Lower lobe of right lung (tissue), 2 donors: ENCODE data around the gene TSC2. TPM values are rescaled to one million over a fixed set of nuclear protein-coding genes. Genes with fewer than 3 reads are reported as not detected.
A peak's percentile ranks its signal among the peaks of the same experiment; 100 is the strongest.

Experiments
- ATAC-seq, 2 donors: fragments of 200-7000 bp; cut with Tn5 transposase; one replicate each; pipeline ENCODE4 v1.9.1; 2020 to 2022; ENCODE audit warnings: mild to moderate bottlenecking in 2 of 2, moderate library complexity in 2 of 2
- DNase-seq: peaks from one replicate; pipeline ENCODE4 v3.0.0-alpha.2; 2020
- H3K27ac ChIP-seq: fragments of 200-600 bp; one replicate; pipeline ENCODE4 v1.8.0; 2022
- H3K27me3 ChIP-seq: fragments of 200-600 bp; one replicate; pipeline ENCODE4 v1.8.0; 2022; ENCODE audit warnings: low read depth
- H3K36me3 ChIP-seq: fragments of 200-600 bp; one replicate; pipeline ENCODE4 v1.8.0; 2022; ENCODE audit warnings: mild to moderate bottlenecking
- H3K4me1 ChIP-seq: fragments of 200-600 bp; one replicate; pipeline ENCODE4 v1.8.0; 2022
- H3K4me3 ChIP-seq: fragments of 200-600 bp; one replicate; pipeline ENCODE4 v1.8.0; 2022; ENCODE audit warnings: mild to moderate bottlenecking
- H3K9me3 ChIP-seq: fragments of 200-600 bp; one replicate; pipeline ENCODE4 v1.8.0; 2022
- intact Hi-C: fragments of 100-400 bp; cut with DNase I; formaldehyde crosslinking; loops from one replicate; pipeline ENCODE4 v1.11.0; 2022
- total RNA-seq: library from RNA; stranded (reverse); fragmentation: NEBNext Ultra II Directional; extraction: Animal tissue kit (Norgen Biotek cat#: 25700); gene quantifications from one replicate; pipeline ENCODE4 v1.2.1, GENCODE V29; 2021
- TF ChIP-seq, protein P1 (sequence below): fragments of 200-600 bp; IDR thresholded peaks from one replicate; pipeline ENCODE4 v1.8.0; 2022; ENCODE audit warnings: antibody characterized with exemption, mild to moderate bottlenecking
- donor health status: DM: no; HTN: yes; CAD: no; lungs with severe emphysema.

TSC2 gene
- total RNA-seq, 1 donor from 2014 or later = 123 TPM

- Histone ChIP-seq H3K4me1 (peaks cover 74% of the 10 kb centered on the region), H3K36me3 (peaks cover 16% of the 10 kb centered on the region), H3K27me3 (peaks cover 11% of the 10 kb centered on the region), H3K9me3 (no peaks in the 10 kb centered on the region), H3K4me3 (peak within 1 kb of the TSS; percentile 84), H3K27ac (peak within 1 kb of the TSS; percentile 92)
- TF ChIP-seq, protein P1, sequence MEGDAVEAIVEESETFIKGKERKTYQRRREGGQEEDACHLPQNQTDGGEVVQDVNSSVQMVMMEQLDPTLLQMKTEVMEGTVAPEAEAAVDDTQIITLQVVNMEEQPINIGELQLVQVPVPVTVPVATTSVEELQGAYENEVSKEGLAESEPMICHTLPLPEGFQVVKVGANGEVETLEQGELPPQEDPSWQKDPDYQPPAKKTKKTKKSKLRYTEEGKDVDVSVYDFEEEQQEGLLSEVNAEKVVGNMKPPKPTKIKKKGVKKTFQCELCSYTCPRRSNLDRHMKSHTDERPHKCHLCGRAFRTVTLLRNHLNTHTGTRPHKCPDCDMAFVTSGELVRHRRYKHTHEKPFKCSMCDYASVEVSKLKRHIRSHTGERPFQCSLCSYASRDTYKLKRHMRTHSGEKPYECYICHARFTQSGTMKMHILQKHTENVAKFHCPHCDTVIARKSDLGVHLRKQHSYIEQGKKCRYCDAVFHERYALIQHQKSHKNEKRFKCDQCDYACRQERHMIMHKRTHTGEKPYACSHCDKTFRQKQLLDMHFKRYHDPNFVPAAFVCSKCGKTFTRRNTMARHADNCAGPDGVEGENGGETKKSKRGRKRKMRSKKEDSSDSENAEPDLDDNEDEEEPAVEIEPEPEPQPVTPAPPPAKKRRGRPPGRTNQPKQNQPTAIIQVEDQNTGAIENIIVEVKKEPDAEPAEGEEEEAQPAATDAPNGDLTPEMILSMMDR = no peak
- DNase-seq (no peak), ATAC-seq (peak; percentile 2 to 30)
- intact Hi-C loops = loop anchor here (10.0 kb wide), 1 partner anchor 118 kb away; the partner anchor contains the start of gene RAB26
Measured at GRCh38 chr16:2026461-2027023, 21.2 kb upstream of the TSC2 start, which contains the start of gene NHERF2. Gene NHERF2 (plus strand): TSS chr16:2026902. CDS start chr16:2027006, 104 bp downstream.

- H3K27ac ChIP-seq = peak overlapping the region; percentile 92
- DNase-seq = no peak
Measured at GRCh38 chr16:2027024-2028010, 20.5 kb upstream of the TSC2 start.

DNA sequence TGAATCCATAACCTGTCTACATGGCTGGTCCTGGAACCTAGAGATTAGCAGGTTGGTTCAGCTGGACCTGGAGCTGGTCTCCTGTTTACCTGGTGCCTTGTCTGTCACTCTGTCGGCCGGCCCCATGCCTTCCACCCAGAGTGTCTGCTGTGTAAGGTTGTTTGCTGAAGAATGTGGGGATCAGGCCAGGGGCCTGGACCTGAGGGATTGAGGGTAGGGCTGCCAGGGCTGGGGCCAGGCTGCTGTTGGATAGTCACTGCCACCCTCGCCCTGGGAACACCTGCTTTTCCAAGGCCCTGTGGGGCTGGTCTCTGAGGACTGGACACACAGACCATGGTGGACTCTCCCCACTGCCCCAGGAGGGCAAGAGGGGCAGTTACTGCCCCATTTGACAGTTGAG lies 19.6 kb upstream of the TSC2 start:
- peaks cover 7% of the 10 kb centered on the region for H3K27me3 ChIP-seq
- H3K4me1 ChIP-seq = peaks cover 82% of the 10 kb centered on the region
- TF ChIP-seq, protein P1 = no peak
- intact Hi-C loops = loop anchor here (10.0 kb wide), 1 partner anchor 117 kb away; the partner anchor contains the start of gene RAB26
- H3K27ac ChIP-seq = peak overlapping the region; percentile 92
- H3K9me3 ChIP-seq = no peaks in the 10 kb centered on the region
- peak overlapping the region; percentile 84 for H3K4me3 ChIP-seq
- ATAC-seq = no peak
- DNase-seq = no peak
- H3K36me3 ChIP-seq = peaks cover 16% of the 10 kb centered on the region

More at GRCh38 chr16:2027024-2028010, 20.5 kb upstream of the TSC2 start:
- ATAC-seq = no peak
- peaks cover 80% of the 10 kb centered on the region for H3K4me1 ChIP-seq
- peaks cover 16% of the 10 kb centered on the region for H3K36me3 ChIP-seq
- peak overlapping the region; percentile 84 for H3K4me3 ChIP-seq
- peaks cover 7% of the 10 kb centered on the region for H3K27me3 ChIP-seq
- no peaks in the 10 kb centered on the region for H3K9me3 ChIP-seq
- intact Hi-C loops = loop anchor here (10.0 kb wide), 1 partner anchor 117 kb away; the partner anchor contains the start of gene RAB26
- TF ChIP-seq, protein P1 = no peak

DNA sequence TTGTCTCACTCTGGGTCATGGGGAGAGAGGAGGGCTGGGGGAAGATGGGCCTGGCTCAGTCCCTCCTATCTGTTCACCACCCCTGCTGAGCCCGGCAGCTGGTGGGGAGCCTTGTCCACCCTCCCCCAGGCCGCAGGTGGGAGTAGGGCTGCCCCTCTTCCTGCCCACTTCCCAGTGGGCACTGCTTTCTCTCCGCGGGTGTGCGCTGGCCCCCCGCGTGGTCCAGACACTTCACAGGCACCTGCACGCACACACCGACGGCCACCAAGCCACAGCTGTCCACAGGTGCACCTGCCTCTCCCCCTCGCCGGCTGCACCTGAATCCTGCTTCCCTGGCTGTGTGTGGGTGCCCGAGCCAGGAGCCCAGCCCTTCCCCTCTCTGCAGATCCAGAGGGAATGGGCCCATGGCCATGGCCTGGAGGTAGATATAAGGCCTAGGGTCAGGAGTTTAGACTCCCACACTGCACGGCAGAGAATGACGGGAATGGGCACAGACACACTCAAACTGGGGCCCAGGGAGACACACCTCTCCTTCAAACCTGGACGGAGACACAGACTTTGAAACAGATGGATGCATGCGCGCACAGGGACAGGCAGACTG lies 19.1 kb upstream of the TSC2 start:
- H3K9me3 ChIP-seq = no peaks in the 10 kb centered on the region
- TF ChIP-seq, protein P1 = no peak
- peaks cover 7% of the 10 kb centered on the region for H3K27me3 ChIP-seq
- H3K4me1 ChIP-seq = peaks cover 83% of the 10 kb centered on the region
- intact Hi-C loops = loop anchor here (10.0 kb wide), 1 partner anchor 116 kb away; the partner anchor contains the start of gene RAB26
- ATAC-seq = no peak
- no peak for DNase-seq
- H3K27ac ChIP-seq = peak overlapping the region; percentile 92
- peak overlapping the region; percentile 84 for H3K4me3 ChIP-seq
- peaks cover 16% of the 10 kb centered on the region for H3K36me3 ChIP-seq

- Histone ChIP-seq H3K27ac (peak overlapping the region; percentile 92), H3K4me1 (peaks cover 81% of the 10 kb centered on the region), H3K27me3 (peaks cover 7% of the 10 kb centered on the region), H3K36me3 (peaks cover 16% of the 10 kb centered on the region), H3K4me3 (peak overlapping the region; percentile 84), H3K9me3 (no peaks in the 10 kb centered on the region)
- no peak for DNase-seq
- no peak for ATAC-seq
- TF ChIP-seq, protein P1 = no peak
- intact Hi-C loops = loop anchor here (10.0 kb wide), 1 partner anchor 115 kb away; the partner anchor contains the start of gene RAB26
Measured at GRCh38 chr16:2029350-2029749, 18.4 kb upstream of the TSC2 start.
